HepG2 (cell line): ENCODE measurements around the gene LTBR. TPM values are rescaled to one million over a fixed set of nuclear protein-coding genes. Genes with fewer than 3 reads are reported as not detected.
A peak's percentile ranks its signal among the peaks of the same experiment; 100 is the strongest.

Experiments
- AGO2 ChIP-seq: fragments of 200-400 bp; formaldehyde crosslinking; optimal IDR thresholded peaks from 2 replicates; pipeline ENCODE3; 2017; ENCODE audit warnings: mild to moderate bottlenecking, low read depth, low read length, moderate library complexity
- ASH2L ChIP-seq: fragments of 300-600, 200-600 bp; sonication (generic); IDR thresholded peaks from 2 replicates; pipeline ENCODE4 v1.7.0; 2017; ENCODE audit warnings: low read depth, mild to moderate bottlenecking, moderate library complexity, mixed read lengths, low read length; ENCODE audit not compliant: insufficient read length
- CHCHD3 ChIP-seq: sonication (generic); formaldehyde crosslinking; IDR thresholded peaks from 2 replicates; pipeline ENCODE4 v1.8.0; 2022; ENCODE audit warnings: mild to moderate bottlenecking, missing genetic modification reagents, moderate library complexity
- FOSL2 ChIP-seq: sonication (generic); formaldehyde crosslinking; IDR thresholded peaks from 2 replicates; pipeline ENCODE4 v1.4.0; 2020; ENCODE audit warnings: missing genetic modification reagents
- HNRNPK ChIP-seq: fragments of 200-400 bp; formaldehyde crosslinking; IDR thresholded peaks from 2 replicates; pipeline ENCODE4 v1.6.1; 2018; ENCODE audit warnings: low read length, low read depth, moderate library complexity, mild to moderate bottlenecking; ENCODE audit not compliant: poor library complexity, severe bottlenecking
- JUNB ChIP-seq: sonication (generic); formaldehyde crosslinking; IDR thresholded peaks from 2 replicates; pipeline ENCODE4 v1.8.0; 2022; ENCODE audit warnings: missing genetic modification reagents, mild to moderate bottlenecking, borderline replicate concordance
- KDM3A ChIP-seq: IDR thresholded peaks from 2 replicates; pipeline ENCODE4 v1.6.1; 2018; ENCODE audit warnings: low read depth, missing compliant biosample characterization
- KDM5B ChIP-seq: sonication (generic); formaldehyde crosslinking; IDR thresholded peaks from 2 replicates; pipeline ENCODE4 v1.4.0; 2020; ENCODE audit warnings: missing genetic modification reagents, mild to moderate bottlenecking, borderline replicate concordance
- NCOR1 ChIP-seq: fragments of 200-600 bp; sonication (generic); IDR thresholded peaks from 2 replicates; pipeline ENCODE4 v1.7.0; 2017; ENCODE audit warnings: antibody characterized with exemption, low read length, borderline replicate concordance
- NFE2L2 ChIP-seq: fragments of 150-350 bp; IDR thresholded peaks from 2 replicates; pipeline ENCODE4 v1.6.1; 2014; ENCODE audit warnings: low read length
- NKX3-1 ChIP-seq: sonication (generic); formaldehyde crosslinking; IDR thresholded peaks from 2 replicates; pipeline ENCODE4 v1.5.0; 2020; ENCODE audit warnings: missing genetic modification reagents
- NONO ChIP-seq, 2 experiments: fragments of 450-650 bp in 1 of 2; sonication (generic) in 1 of 2; formaldehyde crosslinking in 1 of 2; IDR thresholded peaks in 1 of 2; conservative IDR thresholded peaks in 1 of 2; 2 replicates each; pipeline versions ENCODE4 v1.6.1 to v1.8.0; 2017 to 2022; ENCODE audit warnings: mild to moderate bottlenecking in 1 of 2, missing genetic modification reagents in 1 of 2, moderate library complexity in 1 of 2
- NPAS2 ChIP-seq: sonication (generic); formaldehyde crosslinking; IDR thresholded peaks from 2 replicates; pipeline ENCODE4 v1.8.0; 2022; ENCODE audit warnings: mild to moderate bottlenecking, missing genetic modification reagents, borderline replicate concordance
- NRL ChIP-seq: sonication (generic); formaldehyde crosslinking; IDR thresholded peaks from 2 replicates; pipeline ENCODE4 v1.5.0; 2020; ENCODE audit warnings: missing genetic modification reagents, mild to moderate bottlenecking, moderate library complexity, borderline replicate concordance
- PAX8 ChIP-seq: sonication (generic); formaldehyde crosslinking; IDR thresholded peaks from 2 replicates; pipeline ENCODE4 v1.8.0; 2022; ENCODE audit warnings: mild to moderate bottlenecking, missing genetic modification reagents, borderline replicate concordance
- SMAD3 ChIP-seq: sonication (generic); formaldehyde crosslinking; IDR thresholded peaks from 2 replicates; pipeline ENCODE4 v1.4.0; 2020; ENCODE audit warnings: missing genetic modification reagents
- ZMAT3 ChIP-seq: sonication (generic); formaldehyde crosslinking; conservative IDR thresholded peaks from 2 replicates; pipeline ENCODE4 v1.7.0; 2021; ENCODE audit warnings: missing genetic modification reagents
- ZNF136 ChIP-seq: sonication (generic); formaldehyde crosslinking; IDR thresholded peaks from 2 replicates; pipeline ENCODE4 v1.8.1; 2022; ENCODE audit warnings: low read depth, mild to moderate bottlenecking, moderate library complexity, missing genetic modification reagents
- ZNF160 ChIP-seq: sonication (generic); formaldehyde crosslinking; IDR thresholded peaks from 2 replicates; pipeline ENCODE4 v1.8.0; 2022; ENCODE audit warnings: mild to moderate bottlenecking, inconsistent platforms, missing genetic modification reagents
- ZNF292 ChIP-seq: sonication (generic); formaldehyde crosslinking; IDR thresholded peaks from 2 replicates; pipeline ENCODE4 v1.8.1; 2022; ENCODE audit warnings: mild to moderate bottlenecking, low read depth, missing genetic modification reagents, borderline replicate concordance
- ZNF33B ChIP-seq: sonication (generic); formaldehyde crosslinking; IDR thresholded peaks from 2 replicates; pipeline ENCODE4 v1.5.1; 2020; ENCODE audit warnings: mild to moderate bottlenecking, missing genetic modification reagents
- ZNF34 ChIP-seq: sonication (generic); formaldehyde crosslinking; IDR thresholded peaks from 2 replicates; pipeline ENCODE4 v1.4.0; 2020; ENCODE audit warnings: mild to moderate bottlenecking, missing genetic modification reagents, borderline replicate concordance
- ZNF460 ChIP-seq: sonication (generic); formaldehyde crosslinking; IDR thresholded peaks from 2 replicates; pipeline ENCODE4 v1.5.1; 2020; ENCODE audit warnings: missing genetic modification reagents, mild to moderate bottlenecking, borderline replicate concordance
- ZNF496 ChIP-seq: sonication (generic); formaldehyde crosslinking; IDR thresholded peaks from 2 replicates; pipeline ENCODE4 v1.8.1; 2023; ENCODE audit warnings: mild to moderate bottlenecking, moderate library complexity, missing genetic modification reagents; ENCODE audit not compliant: insufficient replicate concordance
- ZNF577 ChIP-seq: sonication (generic); formaldehyde crosslinking; IDR thresholded peaks from 2 replicates; pipeline ENCODE4 v1.4.0; 2020; ENCODE audit warnings: mild to moderate bottlenecking, low read depth, missing genetic modification reagents, borderline replicate concordance
- ZNF629 ChIP-seq: sonication (generic); formaldehyde crosslinking; conservative IDR thresholded peaks from 2 replicates; pipeline ENCODE4 v1.5.0; 2020; ENCODE audit warnings: missing genetic modification reagents
- ZSCAN21 ChIP-seq: sonication (generic); formaldehyde crosslinking; IDR thresholded peaks from 2 replicates; pipeline ENCODE4 v1.8.0; 2022; ENCODE audit warnings: mild to moderate bottlenecking, missing genetic modification reagents, moderate library complexity, borderline replicate concordance
- polyA plus RNA-seq, 8 experiments: library from polyadenylated mRNA; depleted of rRNA in 3 of 8; stranded (reverse) in 7 of 8; unstranded in 1 of 8; fragments of >200 nt; fragmentation: Illumina TruSeq in 4 of 8; extraction: Trizol in 4 of 8; gene quantifications; 2 replicates each; pipeline versions ENCODE4 v1.2.1 to v1.2.3, GENCODE V29; 2011 to 2016; ENCODE audit warnings: low read depth in 4 of 8, missing spikeins in 1 of 8, mixed read lengths in 1 of 8; ENCODE audit not compliant: insufficient read depth in 1 of 8
- total RNA-seq, 5 experiments: library from RNA; depleted of rRNA; stranded (reverse); fragments of >200 nt; fragmentation: Illumina TruSeq; extraction: Trizol; gene quantifications; 2 replicates each; pipeline ENCODE4 v1.2.3, GENCODE V29; 2016; ENCODE audit warnings: low read depth in 1 of 5
- TF ChIP-seq, protein P1 (sequence below): IDR thresholded peaks from 2 replicates; pipeline ENCODE4 v1.6.1; 2016; ENCODE audit warnings: missing genetic modification reagents, missing compliant biosample characterization
- TF ChIP-seq, protein P2 (sequence below): sonication (generic); formaldehyde crosslinking; IDR thresholded peaks from 2 replicates; pipeline ENCODE4 v1.8.1; 2023; ENCODE audit warnings: mild to moderate bottlenecking, missing genetic modification reagents
- TF ChIP-seq, protein P3 (sequence below): sonication (generic); formaldehyde crosslinking; IDR thresholded peaks from 2 replicates; pipeline ENCODE4 v1.4.0; 2020; ENCODE audit warnings: mild to moderate bottlenecking, low read depth, missing genetic modification reagents

The LTBR gene
- total and polyA plus RNA-seq, 2 of the 13 experiments (the other 11 are each of a cell fraction or from before 2014, with no cell fraction given): 31.4 to 34.8 TPM

DNA sequence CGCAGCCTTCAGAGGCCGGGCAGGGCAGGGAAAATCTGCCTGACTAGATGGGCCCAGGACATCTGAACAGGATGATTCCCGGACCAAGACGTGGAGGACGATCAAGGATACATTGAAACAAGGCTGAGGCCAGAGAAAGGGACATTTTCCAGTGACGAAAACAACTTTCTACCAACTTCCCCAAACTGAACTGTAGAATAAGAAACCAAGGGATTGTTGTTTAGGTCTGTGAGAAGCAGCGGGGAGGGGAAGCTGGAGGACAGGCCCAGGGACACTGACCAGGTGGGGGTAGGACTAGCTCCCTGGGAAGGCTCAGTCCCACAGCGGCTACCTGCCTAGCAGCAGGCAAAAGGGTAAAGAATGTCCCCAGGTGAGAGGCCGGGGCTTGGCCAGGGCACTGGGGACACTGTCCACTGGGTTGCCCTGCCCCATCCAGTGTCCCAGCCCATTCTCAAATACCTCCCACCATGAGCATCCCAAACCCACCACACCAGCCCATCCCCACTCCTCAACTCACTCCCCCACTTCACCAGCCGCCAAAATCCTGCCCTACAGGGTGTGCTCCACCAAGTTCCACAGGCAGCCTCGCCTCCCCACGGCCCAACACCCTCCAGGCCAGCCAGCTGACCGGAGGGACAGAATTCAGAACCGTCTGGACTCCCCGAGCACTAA, 43.1 kb upstream of the LTBR start (continued):
- no peak for TF ChIP-seq NPAS2 (CRISPR knock-in tag)
- TF ChIP-seq ZNF34: no peak
- TF ChIP-seq ZSCAN21 (CRISPR knock-in tag): no peak
- TF ChIP-seq KDM5B: no peak
- no peak for TF ChIP-seq NRL
- TF ChIP-seq ZNF577 (CRISPR knock-in tag): no peak
- peak; percentile 10 for TF ChIP-seq HNRNPK
- TF ChIP-seq FOSL2 (CRISPR knock-in tag): no peak
- TF ChIP-seq ZNF629 (CRISPR knock-in tag): no peak
- TF ChIP-seq, protein P1, sequence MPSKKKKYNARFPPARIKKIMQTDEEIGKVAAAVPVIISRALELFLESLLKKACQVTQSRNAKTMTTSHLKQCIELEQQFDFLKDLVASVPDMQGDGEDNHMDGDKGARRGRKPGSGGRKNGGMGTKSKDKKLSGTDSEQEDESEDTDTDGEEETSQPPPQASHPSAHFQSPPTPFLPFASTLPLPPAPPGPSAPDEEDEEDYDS (CRISPR knock-in tag): no peak
- TF ChIP-seq ASH2L: no peak
- no peak for TF ChIP-seq ZNF292 (CRISPR knock-in tag)
- TF ChIP-seq, protein P2, sequence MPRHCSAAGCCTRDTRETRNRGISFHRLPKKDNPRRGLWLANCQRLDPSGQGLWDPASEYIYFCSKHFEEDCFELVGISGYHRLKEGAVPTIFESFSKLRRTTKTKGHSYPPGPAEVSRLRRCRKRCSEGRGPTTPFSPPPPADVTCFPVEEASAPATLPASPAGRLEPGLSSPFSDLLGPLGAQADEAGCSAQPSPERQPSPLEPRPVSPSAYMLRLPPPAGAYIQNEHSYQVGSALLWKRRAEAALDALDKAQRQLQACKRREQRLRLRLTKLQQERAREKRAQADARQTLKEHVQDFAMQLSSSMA (CRISPR knock-in tag): no peak
- TF ChIP-seq ZNF33B: no peak
- TF ChIP-seq CHCHD3 (CRISPR knock-in tag): no peak
- TF ChIP-seq ZNF160 (CRISPR knock-in tag): no peak
- TF ChIP-seq, protein P3, sequence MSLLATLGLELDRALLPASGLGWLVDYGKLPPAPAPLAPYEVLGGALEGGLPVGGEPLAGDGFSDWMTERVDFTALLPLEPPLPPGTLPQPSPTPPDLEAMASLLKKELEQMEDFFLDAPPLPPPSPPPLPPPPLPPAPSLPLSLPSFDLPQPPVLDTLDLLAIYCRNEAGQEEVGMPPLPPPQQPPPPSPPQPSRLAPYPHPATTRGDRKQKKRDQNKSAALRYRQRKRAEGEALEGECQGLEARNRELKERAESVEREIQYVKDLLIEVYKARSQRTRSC (CRISPR knock-in tag): no peak
- no peak for TF ChIP-seq NONO (IDR thresholded peaks at IDR 0.05)
- TF ChIP-seq NONO (CRISPR knock-in tag; conservative IDR thresholded peaks at IDR 0.05): no peak
- TF ChIP-seq PAX8 (CRISPR knock-in tag): no peak
- TF ChIP-seq JUNB (CRISPR knock-in tag): no peak
- no peak for TF ChIP-seq ZNF460 (CRISPR knock-in tag)
- no peak for TF ChIP-seq AGO2
- TF ChIP-seq ZNF496 (CRISPR knock-in tag): no peak
- TF ChIP-seq SMAD3: no peak
- TF ChIP-seq NFE2L2: no peak
- no peak for TF ChIP-seq NKX3-1 (CRISPR knock-in tag)
- no peak for TF ChIP-seq NCOR1
- 0 out of 2 replicates have a peak, but pooled peaks have one; percentile 6 for TF ChIP-seq ZMAT3 (CRISPR knock-in tag)
- no peak for TF ChIP-seq ZNF136 (CRISPR knock-in tag)
- no peak for TF ChIP-seq KDM3A
